Fibroblast of lung (primary cell): ENCODE measurements around the gene RPS28.

ENCODE experiments used
- EZH2 ChIP-seq: IDR thresholded peaks from 2 replicates; pipeline ENCODE4 v1.5.1; 2012; ENCODE audit warnings: low read length, control low read depth, mild to moderate bottlenecking; ENCODE audit errors: missing control alignments
- TF ChIP-seq, protein P1 (sequence below), 2 donors: IDR thresholded peaks in 1 of 2; conservative IDR thresholded peaks in 1 of 2; 1 replicate in 1 of 2; 2 replicates in 1 of 2; pipeline ENCODE4 v1.5.1; 2011 to 2012; ENCODE audit warnings: low read length in 2 of 2, control low read depth in 1 of 2, inconsistent platforms in 1 of 2, low read depth in 1 of 2, mild to moderate bottlenecking in 1 of 2

- TF ChIP-seq, protein P1, sequence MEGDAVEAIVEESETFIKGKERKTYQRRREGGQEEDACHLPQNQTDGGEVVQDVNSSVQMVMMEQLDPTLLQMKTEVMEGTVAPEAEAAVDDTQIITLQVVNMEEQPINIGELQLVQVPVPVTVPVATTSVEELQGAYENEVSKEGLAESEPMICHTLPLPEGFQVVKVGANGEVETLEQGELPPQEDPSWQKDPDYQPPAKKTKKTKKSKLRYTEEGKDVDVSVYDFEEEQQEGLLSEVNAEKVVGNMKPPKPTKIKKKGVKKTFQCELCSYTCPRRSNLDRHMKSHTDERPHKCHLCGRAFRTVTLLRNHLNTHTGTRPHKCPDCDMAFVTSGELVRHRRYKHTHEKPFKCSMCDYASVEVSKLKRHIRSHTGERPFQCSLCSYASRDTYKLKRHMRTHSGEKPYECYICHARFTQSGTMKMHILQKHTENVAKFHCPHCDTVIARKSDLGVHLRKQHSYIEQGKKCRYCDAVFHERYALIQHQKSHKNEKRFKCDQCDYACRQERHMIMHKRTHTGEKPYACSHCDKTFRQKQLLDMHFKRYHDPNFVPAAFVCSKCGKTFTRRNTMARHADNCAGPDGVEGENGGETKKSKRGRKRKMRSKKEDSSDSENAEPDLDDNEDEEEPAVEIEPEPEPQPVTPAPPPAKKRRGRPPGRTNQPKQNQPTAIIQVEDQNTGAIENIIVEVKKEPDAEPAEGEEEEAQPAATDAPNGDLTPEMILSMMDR (conservative IDR thresholded peaks at IDR 0.05 in 1 of 2, IDR thresholded peaks at IDR 0.05 in 1 of 2; ENCODE audit: low read depth in 1 of 2, low read length in 2 of 2): no peak
- no peak for TF ChIP-seq EZH2
Measured at GRCh38 chr19:8357007-8357521, 35.8 kb downstream of the RPS28 start.
